NCI-H446 (cell line): ENCODE data around the gene KCTD21.
"Not testable (repeated sequence)": the region's sequence is repeated elsewhere in the genome, so short reads cannot be mapped to it uniquely, and the experiment has no call there.

Experiments
- DNase-seq, 2 experiments: peaks; one replicate each; lab custom pipeline; 2025; lab: John Stamatoyannopoulos, UW

KCTD21 gene, protein sequence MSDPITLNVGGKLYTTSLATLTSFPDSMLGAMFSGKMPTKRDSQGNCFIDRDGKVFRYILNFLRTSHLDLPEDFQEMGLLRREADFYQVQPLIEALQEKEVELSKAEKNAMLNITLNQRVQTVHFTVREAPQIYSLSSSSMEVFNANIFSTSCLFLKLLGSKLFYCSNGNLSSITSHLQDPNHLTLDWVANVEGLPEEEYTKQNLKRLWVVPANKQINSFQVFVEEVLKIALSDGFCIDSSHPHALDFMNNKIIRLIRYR

DNA sequence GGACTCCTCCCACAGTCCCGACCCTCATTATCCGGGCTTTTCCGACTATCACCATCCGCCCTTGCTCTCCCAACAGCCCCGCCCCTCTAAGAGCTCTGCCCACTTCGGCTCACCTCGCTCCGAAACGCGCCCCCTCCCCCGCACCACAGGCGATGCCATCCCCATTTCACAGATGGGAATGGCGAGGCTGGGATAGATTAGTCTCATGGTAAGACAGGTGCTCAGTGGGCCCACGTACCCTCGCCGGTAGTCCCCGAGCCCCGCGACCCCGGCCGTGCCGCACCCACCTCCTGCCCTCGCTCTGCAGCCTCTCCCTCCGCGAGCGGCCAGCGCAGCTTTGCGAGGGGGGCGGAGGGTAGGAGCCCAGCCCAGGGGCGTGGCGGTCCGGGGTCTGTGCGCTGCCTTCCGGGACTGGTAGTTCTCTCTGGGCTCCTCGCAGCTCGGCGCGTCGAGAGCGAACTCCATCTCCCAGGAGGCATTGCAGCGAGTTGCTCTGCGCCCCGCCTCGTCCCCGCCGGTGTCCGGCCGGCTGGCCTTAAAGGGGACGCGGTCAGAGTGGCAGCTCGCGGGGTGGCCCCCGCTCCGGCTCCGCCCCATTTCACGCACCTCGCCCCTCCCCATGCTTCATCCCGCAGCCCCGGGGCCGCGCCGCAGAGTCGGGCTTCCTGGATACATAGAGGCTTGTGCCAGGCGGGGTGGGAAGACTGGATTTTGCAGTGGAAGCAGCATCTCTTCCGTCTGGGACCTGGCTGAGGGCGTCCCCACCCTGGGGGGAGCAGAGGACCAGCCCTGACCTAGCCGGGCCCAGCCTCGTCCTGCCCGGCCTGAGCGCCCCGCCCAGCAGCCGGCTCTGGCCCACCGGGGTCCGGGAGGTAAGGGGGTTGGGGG is at the start of gene KCTD21, which contains the start of gene USP35:
KCTD21 (minus strand) TSS at position 341 of the 888 bp plus-strand sequence. CDS start 14,072 bp downstream, outside the sequence.
USP35 (plus strand) TSS at position 634 of the 888 bp plus-strand sequence. CDS start 7,327 bp downstream, outside the sequence.
- peak; percentile 94 to 97 for DNase-seq

DNA sequence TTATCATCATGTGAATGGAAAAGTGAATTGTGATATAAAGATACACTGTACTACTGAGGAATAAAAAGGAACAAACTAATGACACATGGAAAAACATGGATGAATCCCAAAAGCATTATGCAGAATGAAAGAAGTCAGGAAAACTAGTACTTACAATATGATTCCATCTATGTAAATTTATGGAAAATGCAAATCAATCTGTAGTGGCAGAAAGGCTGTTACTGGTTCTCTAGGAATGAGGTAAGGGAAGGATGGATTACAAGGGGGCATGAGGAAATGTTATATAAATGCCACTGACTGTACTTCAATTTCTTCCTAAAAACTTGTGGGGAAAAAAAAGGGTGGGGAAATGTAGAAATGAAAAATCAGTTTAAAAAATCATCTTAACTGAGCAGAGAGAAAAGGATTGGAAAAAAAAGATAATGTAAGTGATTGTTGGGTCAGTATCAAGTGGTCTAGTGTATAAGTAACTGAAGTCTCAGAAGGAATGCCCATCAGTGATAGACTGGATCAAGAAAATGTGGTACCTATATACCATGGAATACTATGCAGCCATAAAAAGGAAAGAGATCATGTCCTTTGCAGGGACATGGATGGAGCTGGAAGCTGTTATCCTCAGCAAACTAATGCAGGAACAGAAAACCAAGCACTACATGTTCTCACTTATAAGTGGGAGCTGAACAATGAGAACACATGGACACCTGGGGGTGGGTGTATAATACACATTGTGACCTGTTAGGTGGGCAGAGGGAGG is 49.0 kb upstream of the KCTD21 start:
- DNase-seq: no peak

DNA sequence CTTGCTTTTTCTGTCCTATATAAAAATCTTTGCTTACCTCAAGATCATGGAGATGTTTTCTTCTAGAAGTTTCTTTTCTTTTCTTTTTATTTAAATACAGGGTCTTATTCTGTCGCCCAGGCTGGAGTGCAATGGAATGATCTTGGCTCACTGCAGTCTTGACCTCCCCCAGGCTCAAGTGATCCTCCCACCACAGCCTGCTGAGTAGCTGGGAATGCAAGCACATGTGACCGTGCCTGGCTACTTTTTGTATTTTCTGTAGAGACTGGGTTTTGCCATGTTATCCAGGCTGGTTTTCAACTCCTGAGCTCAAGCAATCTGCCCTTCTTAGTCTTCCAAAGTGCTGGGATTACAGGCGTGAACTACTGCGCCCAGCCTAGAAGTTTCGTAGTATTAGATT is 45.6 kb upstream of the KCTD21 start:
- DNase-seq: no peak

DNA sequence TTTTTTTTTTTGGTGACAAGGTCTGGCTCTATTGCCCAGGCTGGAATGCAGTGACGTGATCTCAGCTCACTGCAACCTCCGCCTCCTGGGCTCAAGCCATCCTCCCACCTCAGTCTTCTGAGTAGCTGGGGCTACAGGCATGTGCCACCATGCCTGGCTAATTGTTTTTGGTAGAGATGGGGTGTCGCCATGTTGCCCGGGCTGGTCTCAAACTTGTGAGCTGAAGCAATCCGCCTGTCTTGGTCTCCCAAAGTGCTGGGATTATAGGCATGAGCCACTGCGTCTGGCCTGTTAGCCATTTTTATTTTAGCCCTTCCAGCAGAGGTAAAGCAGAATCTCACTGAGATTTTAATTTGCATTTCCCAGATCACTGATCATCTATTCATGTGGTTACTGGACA is 44.6 kb upstream of the KCTD21 start:
- not testable (repeated sequence) for DNase-seq

DNA sequence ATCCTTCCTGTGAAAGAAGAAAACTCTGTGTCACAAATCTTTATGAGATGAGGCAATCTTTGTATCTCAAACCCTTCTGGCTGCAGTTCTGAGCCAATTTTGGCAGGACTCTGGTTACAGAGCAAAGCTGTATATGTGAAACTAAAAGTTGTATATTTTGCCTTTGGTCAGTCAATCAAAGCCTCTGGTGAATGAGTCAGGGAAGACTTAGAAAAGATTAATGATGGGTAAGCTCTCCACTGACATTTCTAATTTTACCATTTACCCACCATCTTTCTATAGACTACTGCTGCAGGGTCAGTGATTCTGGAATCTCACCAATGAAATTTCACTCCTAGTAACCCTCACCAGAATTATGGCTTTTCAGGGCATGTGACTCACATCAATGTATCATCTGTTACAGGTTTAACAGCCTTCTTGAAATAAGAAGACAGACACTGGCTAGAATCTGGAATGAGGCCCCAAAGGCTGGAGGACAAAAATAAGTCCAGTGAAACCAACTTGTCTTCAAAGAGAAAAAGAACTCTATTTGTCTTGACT is 43.6 kb upstream of the KCTD21 start:
- peak in 1 of 2 experiments; percentile 50 for DNase-seq

DNA sequence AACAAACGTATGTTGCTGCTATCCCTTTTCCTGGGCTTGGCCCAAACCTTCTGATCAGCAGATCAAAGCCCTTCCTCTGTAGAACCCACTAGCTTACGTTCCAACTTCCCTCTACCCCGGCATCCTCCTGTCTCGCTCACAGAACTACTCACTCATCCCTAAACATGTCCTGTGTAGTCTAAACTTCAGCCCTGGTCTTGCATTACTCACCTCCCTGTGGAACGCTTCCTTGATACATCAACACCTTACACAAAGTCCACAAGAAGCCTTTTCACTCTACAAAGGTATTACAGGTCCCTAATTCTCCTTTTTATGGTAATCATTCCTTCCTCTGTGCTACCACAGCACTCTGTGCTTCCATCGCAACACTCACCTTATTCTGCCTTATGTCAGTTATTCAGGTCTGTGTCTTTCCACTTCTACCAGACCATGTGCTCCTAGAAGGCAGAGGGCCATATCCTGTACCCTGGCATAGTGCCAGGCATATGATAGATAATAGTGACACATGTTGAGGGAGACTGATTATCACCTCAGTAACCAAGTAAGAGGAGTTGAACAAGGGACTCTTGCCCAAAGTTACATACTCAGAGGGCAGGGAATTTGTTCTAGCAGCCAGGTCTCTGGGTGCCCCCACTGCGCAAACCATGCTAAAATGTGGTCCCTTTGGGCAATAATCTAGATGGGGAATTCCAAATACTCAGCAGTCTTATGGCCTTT is 41.9 kb upstream of the KCTD21 start:
- peak in 1 of 2 experiments; percentile 39 for DNase-seq

DNA sequence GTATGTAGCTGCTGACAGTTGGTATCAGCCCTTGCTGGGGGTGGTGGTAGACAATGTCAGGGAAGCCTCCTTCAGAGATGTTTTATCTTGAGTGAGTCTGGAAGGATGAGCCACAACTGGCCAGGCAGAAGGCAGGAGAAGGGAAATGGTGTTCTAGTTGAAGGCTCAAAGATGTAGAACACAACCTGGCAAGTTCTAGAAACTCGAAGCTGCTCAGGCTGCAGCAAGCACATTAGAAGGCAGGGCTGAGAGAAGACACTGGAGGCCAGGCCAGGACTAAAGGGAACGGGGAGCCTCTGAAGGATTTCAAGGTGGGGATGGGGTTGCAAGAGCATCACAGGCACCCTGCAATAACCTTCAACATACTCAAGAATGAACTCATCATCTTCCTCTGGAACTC is 40.7 kb upstream of the KCTD21 start:
- no peak for DNase-seq

DNA sequence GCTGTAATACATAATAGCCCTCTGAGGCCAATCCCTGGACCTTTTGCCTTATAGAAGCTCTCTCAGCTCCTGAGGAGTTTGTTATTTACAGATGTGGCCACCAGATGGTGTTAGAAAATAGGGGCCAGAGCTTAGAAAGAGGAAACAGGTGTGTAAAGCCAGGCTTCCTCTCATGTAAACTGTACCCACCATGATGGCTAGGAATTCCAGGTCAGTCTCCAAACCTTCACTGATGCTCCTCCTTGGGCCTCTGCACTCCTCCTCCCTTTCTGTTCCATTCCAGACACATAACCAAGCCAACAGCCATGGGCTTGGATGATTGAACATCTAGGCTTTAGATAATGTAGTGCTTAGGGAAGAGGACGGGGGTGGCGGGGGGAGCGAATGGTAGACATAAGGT is 40.0 kb upstream of the KCTD21 start:
- DNase-seq: peak; percentile 20 to 33

DNA sequence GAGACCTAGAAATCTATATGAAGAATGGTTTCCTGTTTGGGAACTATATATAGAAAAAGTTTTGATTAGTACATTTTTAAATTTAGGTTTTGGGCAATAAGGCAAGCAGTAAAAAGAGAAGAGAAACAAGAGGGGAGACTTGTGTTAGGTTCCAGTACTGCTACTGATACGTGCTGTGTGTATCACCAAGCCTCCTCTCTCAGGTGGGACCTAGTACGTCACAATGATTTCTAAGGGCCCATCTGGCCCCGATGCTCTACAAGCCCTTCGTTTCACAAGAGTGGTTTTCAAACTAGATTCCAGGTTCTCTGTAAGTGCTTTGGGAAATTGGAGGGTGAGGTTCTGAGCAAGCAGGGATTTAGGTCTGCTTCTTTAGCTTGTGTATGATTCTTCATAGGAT is 39.5 kb upstream of the KCTD21 start:
- no peak for DNase-seq

DNA sequence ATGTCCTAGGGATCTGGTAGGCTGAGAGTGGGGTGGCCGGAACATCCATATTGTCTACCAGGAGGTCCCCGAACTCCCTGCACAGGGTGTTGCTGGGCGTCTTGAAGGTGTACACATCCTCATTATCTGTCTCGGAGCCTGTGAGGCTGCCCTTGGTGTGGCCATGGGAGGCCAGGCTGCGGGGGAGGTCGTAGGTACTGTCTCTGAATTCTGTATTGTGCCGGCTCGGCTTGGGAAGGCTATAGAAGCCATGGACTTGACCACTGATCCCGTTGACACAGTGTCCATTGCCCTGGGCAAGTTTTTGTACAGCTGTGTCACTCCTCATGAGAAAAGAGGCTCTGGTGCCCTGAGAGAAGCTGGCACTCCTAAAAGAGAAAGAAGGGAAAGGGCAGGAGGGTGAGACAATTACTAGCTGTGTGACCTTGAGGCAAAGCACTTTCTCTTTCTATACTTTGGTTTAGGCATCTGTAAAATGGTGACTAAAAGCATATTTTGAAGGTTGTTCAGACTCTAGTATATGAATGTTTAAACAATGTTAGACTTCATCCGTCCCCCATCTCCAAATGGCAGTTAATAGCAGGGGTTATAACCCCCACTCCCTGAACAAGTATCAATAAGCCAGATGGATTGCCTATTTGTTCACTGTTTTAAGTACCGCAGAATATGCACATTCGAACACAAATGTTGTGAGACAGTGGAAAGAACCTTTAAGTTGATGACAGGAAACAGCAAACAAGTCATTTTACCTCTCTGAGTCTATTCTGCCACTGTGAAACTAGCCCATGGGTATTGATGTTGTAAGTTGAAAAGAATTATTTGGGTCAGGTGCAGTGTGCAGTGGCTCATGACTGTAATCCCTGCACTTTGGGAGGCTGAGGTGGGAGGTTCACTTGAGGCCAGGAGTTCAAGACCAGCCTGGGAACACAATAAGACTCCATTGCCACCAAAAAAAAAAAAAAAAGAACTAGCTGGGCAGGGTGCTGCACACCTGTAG is 38.6 kb upstream of the KCTD21 start:
- DNase-seq: no peak

DNA sequence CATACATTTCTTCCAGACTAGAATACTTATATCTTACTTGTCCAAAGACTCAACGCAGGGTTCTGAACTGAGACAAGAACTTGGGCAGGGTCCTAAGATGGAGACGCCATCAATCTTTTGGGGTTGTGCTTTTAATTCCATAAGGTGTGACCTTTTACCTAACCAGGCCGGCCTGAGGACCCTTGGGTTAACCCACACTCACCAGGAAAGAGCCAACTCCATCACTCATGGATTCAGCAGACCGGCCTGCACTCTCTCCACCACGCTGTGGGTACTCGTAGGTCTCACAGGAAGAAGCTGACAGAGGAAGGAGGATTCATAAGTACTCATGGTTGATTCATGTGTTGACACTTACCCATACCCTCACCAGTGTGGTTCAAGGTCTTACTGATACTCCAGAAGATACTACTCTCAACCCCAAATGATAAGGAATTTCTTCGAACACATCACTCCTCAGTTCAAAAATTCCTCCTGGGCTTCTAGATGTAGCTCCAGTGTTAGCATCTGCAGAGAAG is 36.5 kb upstream of the KCTD21 start:
- no peak for DNase-seq

DNA sequence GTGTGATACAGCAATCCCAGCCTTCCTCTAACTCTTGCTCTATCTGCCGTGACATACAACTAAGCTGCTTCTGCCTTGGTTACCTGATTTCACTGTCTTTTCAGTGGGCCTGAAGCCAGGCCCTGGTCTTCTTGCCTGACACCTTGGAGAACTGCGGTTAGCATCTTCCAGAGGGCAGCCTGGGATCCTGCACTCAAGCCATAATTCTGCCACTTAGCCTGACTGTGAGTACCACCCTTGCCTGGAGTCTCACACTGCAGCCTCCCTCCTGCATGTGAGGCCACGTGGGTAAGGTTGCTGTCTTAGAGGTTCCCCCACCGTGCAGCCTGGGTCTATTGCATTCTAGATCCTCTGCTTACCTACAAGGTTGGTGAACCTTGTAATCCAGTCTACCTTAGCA is 36.1 kb upstream of the KCTD21 start:
- no peak for DNase-seq

DNA sequence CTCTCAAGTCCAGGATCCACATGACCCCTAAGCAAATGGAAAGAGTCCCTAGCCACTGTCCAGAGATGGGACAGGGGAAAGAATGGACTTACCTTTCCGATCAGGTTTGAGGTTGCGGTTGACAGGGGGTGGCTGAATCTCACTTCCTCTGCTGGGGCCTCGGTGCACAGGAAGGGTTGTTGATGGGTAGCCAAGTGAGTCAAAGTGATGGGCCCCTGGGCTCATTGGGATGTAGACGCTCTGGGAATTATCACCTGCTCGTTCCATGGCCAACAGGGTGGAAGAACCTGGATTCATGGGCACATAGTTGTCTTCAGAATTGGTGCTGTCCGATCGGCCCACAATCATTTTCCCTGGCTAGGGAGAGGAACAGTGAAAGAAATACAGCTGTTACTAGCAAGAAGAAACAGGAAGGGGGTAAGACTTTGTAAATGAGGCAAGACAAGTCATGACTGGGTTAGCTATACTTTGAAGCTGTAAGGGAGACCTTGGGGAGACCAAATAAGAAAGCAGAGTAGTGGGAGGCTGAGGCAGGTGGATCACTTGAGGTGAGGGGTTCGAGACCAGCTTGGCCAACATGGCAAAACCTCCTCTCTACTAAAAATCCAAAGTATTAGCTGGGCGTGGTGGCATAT is 35.0 kb upstream of the KCTD21 start:
- no peak for DNase-seq

DNA sequence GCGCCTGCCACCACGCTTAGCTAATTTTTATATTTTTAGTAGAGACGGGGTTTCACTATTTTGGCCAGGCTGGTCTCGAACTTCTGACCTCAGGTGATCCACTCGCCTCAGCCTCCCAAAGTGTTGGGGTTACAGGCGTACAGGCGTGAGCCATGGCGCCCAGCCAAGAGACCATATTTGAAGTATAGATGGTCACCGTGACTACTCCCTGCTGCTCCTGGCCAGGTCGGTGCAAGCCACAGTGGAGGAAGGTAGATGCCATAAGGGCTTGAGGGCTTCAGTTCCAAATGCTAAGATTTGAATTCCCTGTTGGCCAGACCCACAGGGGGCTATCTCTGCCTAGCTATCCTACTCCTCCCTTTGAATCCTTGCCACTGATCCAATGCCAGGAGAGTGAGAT is 34.3 kb upstream of the KCTD21 start:
- DNase-seq: not testable (repeated sequence)

DNA sequence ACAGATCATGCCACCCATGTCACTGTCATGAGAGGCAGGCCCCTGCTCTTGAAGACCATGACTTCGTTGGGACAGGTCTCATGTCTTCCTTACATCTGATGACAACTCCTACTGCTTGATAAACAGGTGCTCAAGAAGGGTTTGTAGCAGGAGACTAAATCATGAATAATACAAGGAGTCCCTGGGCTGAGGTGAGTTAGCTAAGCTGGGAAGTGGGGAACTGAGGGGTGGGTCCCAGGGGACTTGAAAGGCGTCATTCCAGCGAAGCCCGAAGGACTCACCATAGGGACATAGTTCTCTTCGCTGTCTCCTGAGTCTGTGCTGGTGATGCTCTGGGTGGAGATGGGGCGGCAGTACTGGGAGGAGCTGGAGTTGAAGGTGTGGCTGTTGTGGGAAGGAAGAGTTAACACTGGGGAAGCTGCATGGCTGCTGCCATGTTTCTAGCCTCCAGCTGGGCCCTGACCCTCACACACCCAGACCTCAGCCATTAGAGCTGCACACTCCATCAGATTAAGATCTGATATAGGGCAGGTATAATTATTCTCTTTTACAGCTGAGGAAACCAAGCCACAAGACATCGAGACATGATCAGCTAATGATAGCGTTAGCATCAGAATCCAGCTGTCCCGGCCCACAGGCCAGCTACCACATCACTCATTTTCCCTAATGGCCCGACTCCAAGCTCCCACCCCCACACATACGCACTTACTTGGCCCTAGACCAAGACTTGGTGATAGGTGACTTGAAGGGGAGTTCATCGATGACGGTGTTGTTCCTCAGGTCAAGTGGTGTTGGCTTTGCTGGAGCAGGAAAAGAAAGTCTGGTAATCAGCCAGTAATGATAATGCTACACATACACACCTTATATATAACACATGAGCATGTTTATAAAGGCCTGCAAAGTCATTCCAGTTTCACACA is 33.2 kb upstream of the KCTD21 start:
- DNase-seq: no peak

DNA sequence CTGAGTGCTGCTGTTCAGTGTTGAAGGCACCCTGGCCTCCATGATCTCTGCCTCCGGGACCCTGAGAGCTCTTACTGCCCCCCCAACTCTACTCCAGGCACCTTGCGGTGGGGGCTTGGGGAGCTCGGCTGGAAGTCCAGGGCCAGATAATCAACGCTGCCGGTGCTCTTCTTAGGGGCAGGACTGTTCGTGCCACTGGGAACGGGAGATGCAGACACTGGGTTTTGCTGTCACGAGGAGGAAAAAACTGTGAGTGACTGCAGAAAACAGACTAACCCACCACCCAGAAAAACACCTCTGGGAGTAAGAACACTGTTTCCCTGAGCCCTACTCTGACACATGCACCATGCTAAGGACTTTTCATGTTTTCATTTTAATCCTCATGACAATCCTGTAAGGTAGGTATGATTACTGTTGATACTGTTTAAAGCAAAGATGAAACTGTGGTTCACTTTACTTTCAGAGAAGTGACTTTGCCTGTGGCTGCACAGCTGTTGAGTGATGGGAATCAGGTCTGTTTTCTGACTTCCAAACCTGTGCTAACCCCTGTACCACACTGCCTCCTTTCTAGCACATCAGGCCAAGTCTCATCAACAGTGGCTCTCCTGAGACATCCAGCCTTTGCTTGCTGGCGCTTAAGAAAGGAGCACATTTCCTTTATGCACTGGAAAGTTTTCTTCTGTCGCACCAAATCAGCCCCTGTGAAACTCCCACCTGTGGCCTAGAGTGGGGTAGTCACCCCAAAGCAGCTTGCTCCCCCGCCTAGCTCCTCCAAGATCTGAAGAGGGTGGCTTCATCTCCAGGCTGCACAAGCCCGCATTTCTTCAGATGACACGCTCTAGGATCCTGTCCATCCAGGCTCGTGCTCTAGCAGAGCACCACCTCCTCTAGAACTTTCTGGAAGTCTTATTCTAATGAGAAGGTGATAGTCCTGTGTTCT is 32.1 kb upstream of the KCTD21 start:
- no peak for DNase-seq
